Measurements from ENCODE around the gene C19orf67.

The C19orf67 gene

DNA sequence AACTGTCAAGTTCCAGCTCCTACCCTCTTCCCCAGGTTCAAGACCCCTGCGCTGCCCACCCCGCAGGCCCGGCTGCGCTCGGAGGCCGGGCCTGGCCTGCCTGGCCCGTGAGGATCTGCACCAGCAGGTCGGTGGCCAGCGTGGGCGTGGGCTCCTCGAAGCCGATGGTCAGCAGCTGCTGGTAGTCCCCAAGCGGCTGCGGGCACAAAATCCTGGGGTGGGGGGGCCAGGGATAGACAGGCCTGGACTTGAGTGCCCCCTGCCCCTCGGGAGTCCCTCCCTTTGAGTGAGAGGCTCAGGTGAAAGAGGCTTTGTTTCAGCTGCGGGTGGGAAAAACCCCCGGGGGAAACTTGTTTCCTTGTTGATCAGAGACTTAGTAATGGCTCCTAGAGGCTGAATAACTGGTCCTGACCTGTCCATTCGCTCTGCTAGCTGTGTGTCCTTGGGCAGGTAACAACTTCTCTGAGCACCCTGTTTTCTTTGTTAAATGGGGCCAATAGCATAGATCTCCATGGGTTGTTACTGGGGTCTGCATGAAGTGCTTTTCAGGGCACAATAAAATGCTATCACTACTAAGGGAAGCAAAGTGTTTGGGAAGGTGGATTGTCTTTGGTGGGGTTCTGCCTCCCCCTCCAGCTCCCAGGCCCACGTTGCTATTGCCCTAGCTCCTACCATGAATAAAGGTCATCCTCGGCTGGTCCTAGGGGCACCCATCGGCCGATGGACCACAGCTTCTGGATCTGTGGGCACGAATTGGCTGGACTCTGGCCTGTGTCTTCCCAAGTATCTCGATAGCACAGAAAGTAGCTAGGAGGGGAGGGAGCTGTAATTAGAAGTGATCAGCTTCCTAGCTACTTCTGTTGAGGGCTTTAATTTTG is 3.5 kb downstream of the C19orf67 start:
- H3K27me3 ChIP-seq (ENCODE audit: control insufficient read depth in 1 of 2, insufficient read depth in 2 of 2, low read length in 2 of 2) = no peaks in the 10 kb centered on the region
- peak overlapping the region; percentile 79 to 83 for H3K9ac ChIP-seq (ENCODE audit: low read length in 2 of 2)
- H3K4me3 ChIP-seq (ENCODE audit: low read length in 2 of 2) = peak overlapping the region; percentile 89 to 93
- no peaks in the 10 kb centered on the region for H3K9me3 ChIP-seq (ENCODE audit: control insufficient read depth in 2 of 2, low read length in 2 of 2)
- peaks cover 16% of the 10 kb centered on the region for H3K4me1 ChIP-seq (ENCODE audit: control insufficient read depth, insufficient read depth, low read length)
- H3K36me3 ChIP-seq (ENCODE audit: control insufficient read depth in 2 of 2, insufficient read depth in 2 of 2, low read length in 2 of 2) = no peaks in the 10 kb centered on the region
- peak overlapping the region; percentile 86 for H3K27ac ChIP-seq (ENCODE audit: low read length)

DNA sequence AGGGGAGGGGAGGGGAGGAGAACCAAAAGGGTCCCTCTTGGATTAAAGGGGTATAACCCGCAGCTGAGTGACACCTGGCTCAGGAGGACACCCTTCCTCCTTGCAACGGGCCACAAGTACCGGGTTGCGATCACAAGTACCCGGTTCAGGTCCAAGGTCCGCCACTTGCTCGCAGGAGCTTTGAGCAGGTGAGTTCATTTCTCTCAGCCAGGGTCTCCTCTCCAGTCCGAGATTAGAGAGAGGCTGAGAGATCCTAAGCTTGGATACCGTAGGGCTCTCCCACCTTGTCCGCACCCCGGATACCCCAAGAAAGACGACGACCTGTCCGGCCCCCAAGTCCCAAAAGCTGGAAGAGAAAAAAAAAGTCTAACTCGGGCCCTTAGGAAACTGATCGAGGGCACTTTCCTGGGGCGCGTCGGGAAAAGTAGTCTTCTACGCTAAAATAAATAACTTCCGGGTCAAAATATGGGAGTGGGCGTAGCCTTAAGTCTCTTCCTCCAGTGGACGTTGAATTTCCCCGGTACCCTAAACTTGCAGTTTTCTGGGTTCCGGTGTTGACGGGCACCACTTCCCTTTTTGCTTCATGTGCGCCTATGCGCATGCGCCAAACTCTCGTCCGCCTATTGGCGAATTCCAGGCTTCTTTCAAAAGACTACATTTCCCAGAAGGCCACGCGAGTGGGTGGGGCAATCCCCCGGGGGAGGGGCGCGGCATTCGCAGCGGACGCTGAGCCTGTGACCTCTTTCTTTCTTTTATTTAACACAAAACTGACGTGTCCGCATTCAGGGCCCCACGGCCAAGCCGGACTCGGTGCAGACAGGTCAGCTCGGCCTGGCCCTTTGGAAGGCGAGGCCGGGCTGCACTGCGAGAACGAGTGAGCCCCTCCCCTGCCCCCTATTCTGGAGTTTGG is 4.4 kb downstream of the C19orf67 start:
- peak overlapping the region; percentile 86 for H3K27ac ChIP-seq (ENCODE audit: low read length)
- no peaks in the 10 kb centered on the region for H3K27me3 ChIP-seq (ENCODE audit: control insufficient read depth in 1 of 2, insufficient read depth in 2 of 2, low read length in 2 of 2)
- peak overlapping the region; percentile 89 to 95 for H3K4me3 ChIP-seq (ENCODE audit: low read length in 2 of 2)
- H3K9ac ChIP-seq (ENCODE audit: low read length in 2 of 2) = peak overlapping the region; percentile 96 to 97
- no peaks in the 10 kb centered on the region for H3K36me3 ChIP-seq (ENCODE audit: control insufficient read depth in 2 of 2, insufficient read depth in 2 of 2, low read length in 2 of 2)
- peaks cover 16% of the 10 kb centered on the region for H3K4me1 ChIP-seq (ENCODE audit: control insufficient read depth, insufficient read depth, low read length)
- H3K9me3 ChIP-seq (ENCODE audit: control insufficient read depth in 2 of 2, low read length in 2 of 2) = no peaks in the 10 kb centered on the region

GRCh38 chr19:14078411-14078810 is 7.2 kb downstream of the C19orf67 start:
- no peaks in the 10 kb centered on the region for H3K9me3 ChIP-seq (ENCODE audit: control insufficient read depth in 2 of 2, low read length in 2 of 2)
- H3K27ac ChIP-seq (ENCODE audit: low read length) = no peak overlapping the region
- peaks cover 33% of the 10 kb centered on the region for H3K4me1 ChIP-seq (ENCODE audit: control insufficient read depth, insufficient read depth, low read length)
- no peaks in the 10 kb centered on the region for H3K36me3 ChIP-seq (ENCODE audit: control insufficient read depth in 2 of 2, insufficient read depth in 2 of 2, low read length in 2 of 2)
- no peak overlapping the region for H3K4me3 ChIP-seq (ENCODE audit: low read length in 2 of 2)
- no peak overlapping the region for H3K9ac ChIP-seq (ENCODE audit: low read length in 2 of 2)
- no peaks in the 10 kb centered on the region for H3K27me3 ChIP-seq (ENCODE audit: control insufficient read depth in 1 of 2, insufficient read depth in 2 of 2, low read length in 2 of 2)

GRCh38 chr19:14073925-14074838 is 11.4 kb downstream of the C19orf67 start:
- no peaks in the 10 kb centered on the region for H3K27me3 ChIP-seq (ENCODE audit: control insufficient read depth in 1 of 2, insufficient read depth in 2 of 2, low read length in 2 of 2)
- H3K36me3 ChIP-seq (ENCODE audit: control insufficient read depth in 2 of 2, insufficient read depth in 2 of 2, low read length in 2 of 2) = no peaks in the 10 kb centered on the region
- H3K4me1 ChIP-seq (ENCODE audit: control insufficient read depth, insufficient read depth, low read length) = peaks cover 34% of the 10 kb centered on the region
- H3K4me3 ChIP-seq (ENCODE audit: low read length in 2 of 2) = peak overlapping the region; percentile 86 to 87
- no peaks in the 10 kb centered on the region for H3K9me3 ChIP-seq (ENCODE audit: control insufficient read depth in 2 of 2, low read length in 2 of 2)
- peak overlapping the region; percentile 80 to 88 for H3K9ac ChIP-seq (ENCODE audit: low read length in 2 of 2)
- peak overlapping the region; percentile 83 for H3K27ac ChIP-seq (ENCODE audit: low read length)

- Histone ChIP-seq H3K27me3 (ENCODE audit: control insufficient read depth in 1 of 2, insufficient read depth in 2 of 2, low read length in 2 of 2) (no peaks in the 10 kb centered on the region), H3K27ac (ENCODE audit: low read length) (peak overlapping the region; percentile 83), H3K9me3 (ENCODE audit: control insufficient read depth in 2 of 2, low read length in 2 of 2) (no peaks in the 10 kb centered on the region), H3K36me3 (ENCODE audit: control insufficient read depth in 2 of 2, insufficient read depth in 2 of 2, low read length in 2 of 2) (no peaks in the 10 kb centered on the region), H3K4me1 (ENCODE audit: control insufficient read depth, insufficient read depth, low read length) (peaks cover 34% of the 10 kb centered on the region), H3K4me3 (ENCODE audit: low read length in 2 of 2) (peak overlapping the region; percentile 86 to 87), H3K9ac (ENCODE audit: low read length in 2 of 2) (peak overlapping the region; percentile 80 to 88)
Observed at GRCh38 chr19:14073261-14073924, 12.2 kb downstream of the C19orf67 start.

DNA sequence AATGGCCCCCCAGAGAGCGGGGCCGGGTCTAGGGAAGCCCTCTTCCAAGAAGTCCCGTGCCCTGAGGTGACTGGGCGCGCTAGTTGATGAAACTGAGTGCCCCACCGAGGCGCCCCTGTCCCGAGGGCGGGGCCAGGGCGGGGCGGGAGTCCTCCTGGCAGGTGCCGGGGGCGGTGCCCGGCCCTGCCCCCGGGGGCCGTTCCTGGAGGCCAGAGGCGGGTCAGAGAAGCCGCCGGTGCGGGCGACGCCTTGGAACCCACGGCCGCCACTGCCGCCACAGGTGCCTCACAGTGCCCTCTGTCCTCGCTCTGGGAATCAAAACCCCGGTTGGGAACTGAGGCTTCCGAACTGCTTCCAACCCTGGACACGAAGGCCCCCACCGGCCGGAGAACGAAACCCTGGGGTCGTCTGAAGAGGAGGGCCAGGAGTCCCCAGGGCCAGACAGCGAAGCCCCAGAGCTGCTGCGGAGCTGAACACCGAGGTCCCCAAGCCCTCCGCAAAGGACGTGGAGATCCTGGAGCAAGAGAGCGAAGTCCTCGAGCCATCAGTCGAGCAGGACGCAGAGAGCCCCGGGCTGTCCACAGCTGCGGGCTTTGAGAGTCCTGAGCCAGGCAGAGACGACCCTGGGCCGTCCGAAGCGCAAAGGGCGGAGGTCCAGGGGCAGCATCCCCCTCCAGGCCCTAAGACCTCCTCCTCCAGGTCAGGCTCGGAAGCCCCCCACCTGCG is 12.9 kb downstream of the C19orf67 start, which contains the start of gene MISP3:
TSS of gene MISP3 (plus strand) at position 252 of the 726 bp plus-strand sequence. CDS start 524 bp downstream, outside the sequence.
- no peaks in the 10 kb centered on the region for H3K36me3 ChIP-seq (ENCODE audit: control insufficient read depth in 2 of 2, insufficient read depth in 2 of 2, low read length in 2 of 2)
- no peaks in the 10 kb centered on the region for H3K9me3 ChIP-seq (ENCODE audit: control insufficient read depth in 2 of 2, low read length in 2 of 2)
- H3K27me3 ChIP-seq (ENCODE audit: control insufficient read depth in 1 of 2, insufficient read depth in 2 of 2, low read length in 2 of 2) = no peaks in the 10 kb centered on the region
- H3K4me3 ChIP-seq (ENCODE audit: low read length in 2 of 2) = peak within 1 kb of the TSS; percentile 86 to 87
- H3K9ac ChIP-seq (ENCODE audit: low read length in 2 of 2) = peak within 1 kb of the TSS; percentile 80 to 88
- peaks cover 34% of the 10 kb centered on the region for H3K4me1 ChIP-seq (ENCODE audit: control insufficient read depth, insufficient read depth, low read length)
- H3K27ac ChIP-seq (ENCODE audit: low read length) = peak within 1 kb of the TSS; percentile 83

- Histone ChIP-seq H3K9me3 (ENCODE audit: control insufficient read depth in 2 of 2, low read length in 2 of 2) (no peaks in the 10 kb centered on the region), H3K4me1 (ENCODE audit: control insufficient read depth, insufficient read depth, low read length) (peaks cover 33% of the 10 kb centered on the region), H3K9ac (ENCODE audit: low read length in 2 of 2) (no peak overlapping the region), H3K36me3 (ENCODE audit: control insufficient read depth in 2 of 2, insufficient read depth in 2 of 2, low read length in 2 of 2) (no peaks in the 10 kb centered on the region), H3K27ac (ENCODE audit: low read length) (no peak overlapping the region), H3K4me3 (ENCODE audit: low read length in 2 of 2) (no peak overlapping the region), H3K27me3 (ENCODE audit: control insufficient read depth in 1 of 2, insufficient read depth in 2 of 2, low read length in 2 of 2) (no peaks in the 10 kb centered on the region)
Observed at GRCh38 chr19:14070268-14071050, 15.1 kb downstream of the C19orf67 start.

- Histone ChIP-seq H3K9me3 (ENCODE audit: control insufficient read depth in 2 of 2, low read length in 2 of 2) (no peaks in the 10 kb centered on the region), H3K27ac (ENCODE audit: low read length) (no peak overlapping the region)
Observed at GRCh38 chr19:14066134-14066533, 19.4 kb downstream of the C19orf67 start.

GRCh38 chr19:14063105-14063504 is 22.5 kb downstream of the C19orf67 start:
- Histone ChIP-seq H3K27me3 (ENCODE audit: control insufficient read depth in 1 of 2, insufficient read depth in 2 of 2, low read length in 2 of 2) (peaks cover 26 to 30% of the 10 kb centered on the region in 2 donors), H3K9ac (ENCODE audit: low read length in 2 of 2) (no peak overlapping the region), H3K27ac (ENCODE audit: low read length) (no peak overlapping the region), H3K4me3 (ENCODE audit: low read length in 2 of 2) (no peak overlapping the region), H3K36me3 (ENCODE audit: control insufficient read depth in 2 of 2, insufficient read depth in 2 of 2, low read length in 2 of 2) (no peaks in the 10 kb centered on the region), H3K9me3 (ENCODE audit: control insufficient read depth in 2 of 2, low read length in 2 of 2) (no peaks in the 10 kb centered on the region), H3K4me1 (ENCODE audit: control insufficient read depth, insufficient read depth, low read length) (peaks cover 1% of the 10 kb centered on the region)

More at GRCh38 chr19:14066134-14066533, 19.4 kb downstream of the C19orf67 start:
- no peak overlapping the region for H3K9ac ChIP-seq (ENCODE audit: low read length in 2 of 2)
- no peak overlapping the region for H3K4me3 ChIP-seq (ENCODE audit: low read length in 2 of 2)
- H3K27me3 ChIP-seq (ENCODE audit: control insufficient read depth in 1 of 2, insufficient read depth in 2 of 2, low read length in 2 of 2) = peaks cover 4 to 7% of the 10 kb centered on the region in 2 donors
- no peaks in the 10 kb centered on the region for H3K36me3 ChIP-seq (ENCODE audit: control insufficient read depth in 2 of 2, insufficient read depth in 2 of 2, low read length in 2 of 2)
- H3K4me1 ChIP-seq (ENCODE audit: control insufficient read depth, insufficient read depth, low read length) = no peaks in the 10 kb centered on the region

Measured in stomach smooth muscle (tissue), 2 donors.